NCI-H1436 treated with DMSO at 0.1 percent for 48 hours (cell line): ENCODE data around the gene MAPK1IP1L.

Source experiments
- DNase-seq: peaks from one replicate; lab custom pipeline; 2025; lab: John Stamatoyannopoulos, UW

Gene MAPK1IP1L

GRCh38 chr14:55097881-55098560 is 46.6 kb downstream of the MAPK1IP1L start:
- no peak for DNase-seq

GRCh38 chr14:55098561-55098898 is 47.1 kb downstream of the MAPK1IP1L start:
- DNase-seq: no peak

GRCh38 chr14:55099756-55100155 is 48.3 kb downstream of the MAPK1IP1L start:
- no peak for DNase-seq

- no peak for DNase-seq
Observed at GRCh38 chr14:55101698-55102097, 50.3 kb downstream of the MAPK1IP1L start.

- no peak for DNase-seq
Observed at GRCh38 chr14:55102141-55102621, 50.7 kb downstream of the MAPK1IP1L start.

GRCh38 chr14:55103005-55103640 is 51.7 kb downstream of the MAPK1IP1L start:
- DNase-seq: no peak

GRCh38 chr14:55103971-55104954 is 52.8 kb downstream of the MAPK1IP1L start:
- DNase-seq: no peak

- DNase-seq: no peak
Observed at GRCh38 chr14:55105991-55106390, 54.5 kb downstream of the MAPK1IP1L start.

- DNase-seq: no peak
Observed at GRCh38 chr14:55107766-55108554, 56.5 kb downstream of the MAPK1IP1L start.

- no peak for DNase-seq
Observed at GRCh38 chr14:55109836-55110235, 58.4 kb downstream of the MAPK1IP1L start.

- DNase-seq: no peak
Observed at GRCh38 chr14:55111122-55111708, 59.8 kb downstream of the MAPK1IP1L start.

GRCh38 chr14:55114720-55115119 is 63.3 kb downstream of the MAPK1IP1L start:
- no peak for DNase-seq

GRCh38 chr14:55115460-55115859 is 64.0 kb downstream of the MAPK1IP1L start:
- no peak for DNase-seq

- DNase-seq: no peak
Observed at GRCh38 chr14:55115861-55116245, 64.4 kb downstream of the MAPK1IP1L start.

- DNase-seq: no peak
Observed at GRCh38 chr14:55116246-55117030, 65.0 kb downstream of the MAPK1IP1L start.

GRCh38 chr14:55117803-55118441 is 66.5 kb downstream of the MAPK1IP1L start:
- DNase-seq: no peak

- DNase-seq: no peak
Observed at GRCh38 chr14:55118761-55119160, 67.3 kb downstream of the MAPK1IP1L start.
